B cell (primary cell): Measurements from ENCODE around the gene SHPK. TPM values are rescaled to one million over a fixed set of nuclear protein-coding genes. Genes with fewer than 3 reads are reported as not detected.

Experiments used
- ATAC-seq: fragments of 200-7000 bp; cut with Tn5 transposase; one replicate; pipeline ENCODE4 v1.10.0; 2021; ENCODE audit warnings: low read depth, mild to moderate bottlenecking, moderate number of reproducible peaks, moderate library complexity
- CTCF ChIA-PET: fragments of 350-600 bp; sonication (Branson Sonifier 250); formaldehyde crosslinking; loops from one replicate; lab custom pipeline; 2021; ENCODE audit warnings: antibody characterized with exemption, inconsistent platforms; lab: Charles Lee
- POLR2A ChIA-PET: fragments of 350-600 bp; sonication (Branson Sonifier 250); formaldehyde crosslinking; loops from one replicate; lab custom pipeline; 2021; ENCODE audit warnings: antibody characterized with exemption; lab: Charles Lee
- DNase-seq: peaks from one replicate; pipeline ENCODE4 v3.0.0; 2013
- H2AFZ ChIP-seq: 2 replicates; pipeline ENCODE4 v1.6.1; 2012; ENCODE audit warnings: mild to moderate bottlenecking, low read depth, low read length; ENCODE audit not compliant: insufficient read depth, poor library complexity, severe bottlenecking
- H3K27ac ChIP-seq, 2 donors: 1 replicate in 1 of 2; 2 replicates in 1 of 2; pipeline ENCODE4 v1.5.1; 2012 to 2013; ENCODE audit warnings: low read length in 2 of 2, mild to moderate bottlenecking in 2 of 2, moderate library complexity in 1 of 2
- H3K27me3 ChIP-seq, 4 experiments: fragments of 200-600 bp in 1 of 4; sonication (generic) in 1 of 4; replicated peaks in 1 of 4; 1 replicate in 2 of 4; 2 replicates in 2 of 4; pipeline versions ENCODE4 v1.6.1 to v1.7.0; 2013 to 2016; ENCODE audit warnings: low read length in 3 of 4, mild to moderate bottlenecking in 2 of 4, mixed read lengths in 1 of 4, moderate library complexity in 1 of 4; ENCODE audit not compliant: insufficient read depth in 4 of 4, control insufficient read depth in 3 of 4; ENCODE audit errors: control extremely low read depth in 1 of 4
- H3K36me3 ChIP-seq, 2 experiments: replicated peaks in 1 of 2; 1 replicate in 1 of 2; 2 replicates in 1 of 2; pipeline versions ENCODE4 v1.6.1 to v1.7.1; 2013; ENCODE audit warnings: low read length in 1 of 2; ENCODE audit not compliant: insufficient read depth in 2 of 2, control insufficient read depth in 1 of 2; ENCODE audit errors: control extremely low read depth in 1 of 2, extremely low read depth in 1 of 2
- H3K4me1 ChIP-seq, 2 donors: fragments of 200-600 bp in 1 of 2; sonication (generic) in 1 of 2; 1 replicate in 1 of 2; 2 replicates in 1 of 2; pipeline versions ENCODE4 v1.5.1 to v1.6.1; 2013 to 2017; ENCODE audit warnings: low read length in 2 of 2; ENCODE audit not compliant: control insufficient read depth in 2 of 2, insufficient read depth in 2 of 2
- H3K4me2 ChIP-seq: replicated peaks from 2 replicates; pipeline ENCODE3; 2012; ENCODE audit warnings: mild to moderate bottlenecking, low read depth, low read length; ENCODE audit not compliant: poor library complexity, severe bottlenecking
- H3K4me3 ChIP-seq, 5 experiments: fragments of 200-600 bp in 1 of 5; sonication (generic) in 1 of 5; 1 replicate in 3 of 5; 2 replicates in 2 of 5; pipeline versions ENCODE4 v1.5.1 to v1.7.0; 2011 to 2016; ENCODE audit warnings: low read length in 4 of 5, mild to moderate bottlenecking in 4 of 5, low read depth in 2 of 5, control low read depth in 1 of 5, moderate library complexity in 1 of 5; ENCODE audit not compliant: insufficient read depth in 1 of 5; ENCODE audit errors: control extremely low read depth in 1 of 5, extremely low read depth in 1 of 5
- H3K79me2 ChIP-seq: fragments of 200-600 bp; sonication (generic); one replicate; pipeline ENCODE4 v1.6.0; 2016; ENCODE audit warnings: low read length; ENCODE audit not compliant: control insufficient read depth, insufficient read depth
- H3K9ac ChIP-seq: fragments of 200-600 bp; sonication (generic); 2 replicates; pipeline ENCODE4 v1.6.1; 2017; ENCODE audit warnings: mild to moderate bottlenecking, low read length, moderate library complexity
- H3K9me3 ChIP-seq, 3 donors: one replicate each; pipeline versions ENCODE4 v1.6.1 to v1.7.1; 2013; ENCODE audit warnings: low read length in 2 of 3; ENCODE audit not compliant: control insufficient read depth in 2 of 3, insufficient read depth in 1 of 3; ENCODE audit errors: control extremely low read depth in 1 of 3
- H4K20me1 ChIP-seq: 2 replicates; pipeline ENCODE4 v1.6.0; 2012; ENCODE audit warnings: mild to moderate bottlenecking, low read length; ENCODE audit not compliant: insufficient read depth, control insufficient read depth, poor library complexity, severe bottlenecking
- H3K27ac Mint-ChIP-seq: one replicate; pipeline ENCODE4 v1.8.0; 2021; ENCODE audit warnings: mixed read lengths
- H3K27me3 Mint-ChIP-seq: one replicate; pipeline ENCODE4 v1.8.0; 2021; ENCODE audit warnings: mixed read lengths
- H3K4me1 Mint-ChIP-seq: one replicate; pipeline ENCODE4 v1.8.0; 2021; ENCODE audit warnings: mixed read lengths
- H3K4me3 Mint-ChIP-seq: one replicate; pipeline ENCODE4 v1.8.0; 2021; ENCODE audit warnings: mixed read lengths
- H3K9me3 Mint-ChIP-seq: one replicate; pipeline ENCODE4 v1.8.0; 2022; ENCODE audit warnings: mixed read lengths; ENCODE audit not compliant: insufficient read depth
- EZH2 ChIP-seq: IDR thresholded peaks from 2 replicates; pipeline ENCODE4 v1.6.1; 2012; ENCODE audit warnings: borderline replicate concordance, low read depth, mild to moderate bottlenecking, moderate library complexity, low read length; ENCODE audit not compliant: insufficient read depth, poor library complexity, severe bottlenecking
- WGBS: methylation state at CpG from one replicate; pipeline ENCODE4 v1.1.5; 2013; ENCODE audit warnings: missing lambda C conversion rate; ENCODE audit not compliant: insufficient coverage; 5-methylcytosine and 5-hydroxymethylcytosine counted together
- intact Hi-C: fragments of 100-400 bp; cut with micrococcal nuclease; formaldehyde crosslinking; loops from one replicate; pipeline ENCODE4 v1.10.0; 2022
- polyA plus RNA-seq: library from polyadenylated mRNA; depleted of rRNA; stranded (reverse); fragments of >200 nt; gene quantifications from 2 replicates; pipeline ENCODE4 v1.2.3, GENCODE V29; 2012
- total RNA-seq, 2 donors: library from RNA; stranded (reverse); fragments of 120-200 nt in 1 of 2; gene quantifications; 1 replicate in 1 of 2; 2 replicates in 1 of 2; pipeline versions ENCODE4 v1.2.3 to v1.2.4, GENCODE V29; 2013 to 2022
- TF ChIP-seq, protein P1 (sequence below): fragments of 200-600 bp; IDR thresholded peaks from one replicate; pipeline ENCODE4 v1.8.0; 2022; ENCODE audit warnings: antibody characterized with exemption, mild to moderate bottlenecking

SHPK gene
- total and polyA plus RNA-seq, 2 donors (not counting 1 experiment from before 2014, with no cell fraction given), result 5.9 to 16.1 TPM

- no peak overlapping the region for H3K4me3 Mint-ChIP-seq
- no peaks in the 10 kb centered on the region for H3K27me3 Mint-ChIP-seq
- H3K36me3 ChIP-seq, result peaks cover 0 to 10% of the 10 kb centered on the region in 2 experiments
- H3K27ac Mint-ChIP-seq, result no peak overlapping the region
- H3K27ac ChIP-seq, result no peak overlapping the region
- H3K9me3 Mint-ChIP-seq, result no peaks in the 10 kb centered on the region
- 96% methylated on average over 15 of the region's 17 CpGs for whole genome bisulfite sequencing
- H3K4me1 ChIP-seq, result peaks cover 0 to 7% of the 10 kb centered on the region in 2 donors
- H3K4me3 ChIP-seq, result no peak overlapping the region
- H4K20me1 ChIP-seq, result no peaks in the 10 kb centered on the region
- DNase-seq (no peak), ATAC-seq (no peak)
- H2AFZ ChIP-seq, result no peak overlapping the region
- ChIA-PET POLR2A (no interaction called here), CTCF (no interaction called here)
- H3K9ac ChIP-seq, result no peak overlapping the region
- intact Hi-C loops, result no loop called here
- TF ChIP-seq, protein P1, sequence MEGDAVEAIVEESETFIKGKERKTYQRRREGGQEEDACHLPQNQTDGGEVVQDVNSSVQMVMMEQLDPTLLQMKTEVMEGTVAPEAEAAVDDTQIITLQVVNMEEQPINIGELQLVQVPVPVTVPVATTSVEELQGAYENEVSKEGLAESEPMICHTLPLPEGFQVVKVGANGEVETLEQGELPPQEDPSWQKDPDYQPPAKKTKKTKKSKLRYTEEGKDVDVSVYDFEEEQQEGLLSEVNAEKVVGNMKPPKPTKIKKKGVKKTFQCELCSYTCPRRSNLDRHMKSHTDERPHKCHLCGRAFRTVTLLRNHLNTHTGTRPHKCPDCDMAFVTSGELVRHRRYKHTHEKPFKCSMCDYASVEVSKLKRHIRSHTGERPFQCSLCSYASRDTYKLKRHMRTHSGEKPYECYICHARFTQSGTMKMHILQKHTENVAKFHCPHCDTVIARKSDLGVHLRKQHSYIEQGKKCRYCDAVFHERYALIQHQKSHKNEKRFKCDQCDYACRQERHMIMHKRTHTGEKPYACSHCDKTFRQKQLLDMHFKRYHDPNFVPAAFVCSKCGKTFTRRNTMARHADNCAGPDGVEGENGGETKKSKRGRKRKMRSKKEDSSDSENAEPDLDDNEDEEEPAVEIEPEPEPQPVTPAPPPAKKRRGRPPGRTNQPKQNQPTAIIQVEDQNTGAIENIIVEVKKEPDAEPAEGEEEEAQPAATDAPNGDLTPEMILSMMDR, result no peak
- TF ChIP-seq EZH2, result no peak
- peaks cover 7% of the 10 kb centered on the region for H3K4me1 Mint-ChIP-seq
- H3K27me3 ChIP-seq, result no peaks in the 10 kb centered on the region
- no peaks in the 10 kb centered on the region for H3K79me2 ChIP-seq
- no peaks in the 10 kb centered on the region for H3K9me3 ChIP-seq
- H3K4me2 ChIP-seq, result no peak overlapping the region
These were observed 50.2 kb downstream of the SHPK start for GRCh38 chr17:3585826-3586225.

DNA sequence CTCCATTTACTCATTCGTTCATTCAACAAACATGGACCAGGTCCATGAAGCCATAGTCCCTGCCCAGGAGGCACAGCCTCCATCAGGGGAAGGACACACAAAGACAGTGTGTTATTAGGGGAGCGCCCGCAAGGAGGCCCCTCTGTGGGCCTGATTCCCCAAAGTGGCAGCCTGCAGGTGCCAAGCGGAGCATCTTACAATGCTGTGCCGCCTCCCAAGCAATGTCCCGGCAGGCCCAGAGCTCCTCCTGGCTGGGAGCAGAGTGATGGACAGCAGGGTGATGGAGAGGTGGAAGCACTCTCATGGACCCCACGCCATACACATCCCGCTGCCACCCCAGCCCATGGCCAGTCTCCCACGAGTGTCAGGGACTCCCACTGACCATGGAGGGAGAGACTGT lies 52.6 kb downstream of the SHPK start:
- TF ChIP-seq, protein P1, result no peak
- TF ChIP-seq EZH2, result no peak
- no peak overlapping the region for H3K27ac ChIP-seq
- H3K36me3 ChIP-seq, result peaks cover 0 to 13% of the 10 kb centered on the region in 2 experiments
- no peak overlapping the region for H3K4me3 ChIP-seq
- H3K79me2 ChIP-seq, result no peaks in the 10 kb centered on the region
- H3K27me3 ChIP-seq, result no peaks in the 10 kb centered on the region
- no peaks in the 10 kb centered on the region for H3K4me1 ChIP-seq
- Mint-ChIP-seq H3K9me3 (no peaks in the 10 kb centered on the region), H3K4me1 (no peaks in the 10 kb centered on the region), H3K27ac (no peak overlapping the region), H3K4me3 (no peak overlapping the region), H3K27me3 (no peaks in the 10 kb centered on the region)
- ChIA-PET CTCF (interaction anchor here (0.6 kb wide), 1 partner anchor 570 kb away, joined by 3 read pairs; no protein-coding TSS in a partner anchor), POLR2A (no interaction called here)
- 96% methylated on average over 8 of the region's 9 CpGs for WGBS
- no peaks in the 10 kb centered on the region for H4K20me1 ChIP-seq
- no peaks in the 10 kb centered on the region for H3K9me3 ChIP-seq
- ATAC-seq (no peak), DNase-seq (no peak)
- H3K4me2 ChIP-seq, result no peak overlapping the region
- H2AFZ ChIP-seq, result no peak overlapping the region
- intact Hi-C loops, result no loop called here
- H3K9ac ChIP-seq, result no peak overlapping the region
